SIG-M5 (cell line): ENCODE measurements around the gene CMSS1.

Experiments used
- DNase-seq: peaks from one replicate; lab custom pipeline; 2025; lab: John Stamatoyannopoulos, UW

CMSS1 gene

GRCh38 chr3:99817437-99818240 lies at the start of gene CMSS1:
TSS of gene CMSS1 (plus strand) at chr3:99817862.
- peak; percentile 67 for DNase-seq

GRCh38 chr3:99768126-99768525 lies 49.5 kb upstream of the CMSS1 start:
- no peak for DNase-seq

- DNase-seq: no peak
These were observed 48.7 kb upstream of the CMSS1 start for GRCh38 chr3:99768808-99769501.

GRCh38 chr3:99772171-99772570 lies 45.5 kb upstream of the CMSS1 start:
- DNase-seq: no peak

GRCh38 chr3:99772671-99773070 lies 45.0 kb upstream of the CMSS1 start:
- DNase-seq: no peak

GRCh38 chr3:99774467-99774866 lies 43.2 kb upstream of the CMSS1 start:
- no peak for DNase-seq

GRCh38 chr3:99776516-99777209 lies 41.0 kb upstream of the CMSS1 start:
- DNase-seq: no peak

- no peak for DNase-seq
These were observed 40.5 kb upstream of the CMSS1 start for GRCh38 chr3:99777210-99777549.

GRCh38 chr3:99777708-99778107 lies 40.0 kb upstream of the CMSS1 start:
- no peak for DNase-seq

- no peak for DNase-seq
These were observed 36.9 kb upstream of the CMSS1 start for GRCh38 chr3:99780749-99781148.

GRCh38 chr3:99781761-99782160 lies 35.9 kb upstream of the CMSS1 start:
- no peak for DNase-seq

GRCh38 chr3:99783011-99783573 lies 34.6 kb upstream of the CMSS1 start:
- no peak for DNase-seq

- DNase-seq: no peak
These were observed 28.5 kb upstream of the CMSS1 start for GRCh38 chr3:99789011-99789721.

GRCh38 chr3:99794485-99794884 lies 23.2 kb upstream of the CMSS1 start:
- no peak for DNase-seq

- DNase-seq: no peak
These were observed 22.1 kb upstream of the CMSS1 start for GRCh38 chr3:99795573-99795972.

- DNase-seq: no peak
These were observed 18.2 kb upstream of the CMSS1 start for GRCh38 chr3:99799422-99799821.

GRCh38 chr3:99803297-99803696 lies 14.4 kb upstream of the CMSS1 start:
- DNase-seq: no peak

- no peak for DNase-seq
These were observed 12.5 kb upstream of the CMSS1 start for GRCh38 chr3:99805160-99805559.

GRCh38 chr3:99808163-99808794 lies 9.4 kb upstream of the CMSS1 start:
- no peak for DNase-seq

GRCh38 chr3:99809565-99809964 lies 8.1 kb upstream of the CMSS1 start:
- no peak for DNase-seq

GRCh38 chr3:99810403-99810802 lies 7.3 kb upstream of the CMSS1 start:
- DNase-seq: no peak

- DNase-seq: no peak
These were observed 620 bp upstream of the CMSS1 start for GRCh38 chr3:99817047-99817436.
